Measurements from ENCODE around the gene FDX1. TPM values are rescaled to one million over a fixed set of nuclear protein-coding genes. Genes with fewer than 3 reads are reported as not detected.

Gene FDX1
- total and polyA plus RNA-seq, 2 of the 8 experiments (the other 6 are each of a cell fraction or from before 2014, with no cell fraction given) = 3.7 to 9.6 TPM

DNA sequence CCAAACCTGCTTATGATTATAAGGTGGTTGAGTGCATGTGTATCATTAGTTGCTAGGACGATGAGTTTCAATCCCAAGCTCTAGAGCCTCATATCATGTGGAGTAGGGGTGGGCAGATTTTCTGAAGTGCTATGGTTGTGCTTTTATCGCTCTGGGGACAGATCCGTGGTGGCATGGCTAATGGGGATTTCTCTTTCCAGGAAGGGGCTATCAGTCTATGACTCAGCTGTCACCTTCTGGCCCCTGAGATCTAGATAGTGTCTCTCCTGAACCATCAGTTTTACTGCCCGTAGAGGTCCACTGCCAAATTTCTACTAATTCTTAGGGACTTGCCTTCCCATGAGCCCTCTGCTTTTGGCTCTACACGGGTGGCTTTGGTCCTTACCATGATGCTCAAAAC is 51.8 kb downstream of the FDX1 start:
- H3K27ac ChIP-seq (ENCODE audit: low read depth, low read length) = no peak overlapping the region
- no peak for TF ChIP-seq TAF7 (optimal IDR thresholded peaks at IDR 0.05; ENCODE audit: borderline replicate concordance, low read depth, low read length)
- no peak for TF ChIP-seq CEBPB (IDR thresholded peaks at IDR 0.05; ENCODE audit: low read depth, low read length)
- no peak for TF ChIP-seq JUND (IDR thresholded peaks at IDR 0.05; ENCODE audit: low read length)
- TF ChIP-seq NANOG (IDR thresholded peaks at IDR 0.05; ENCODE audit: insufficient read depth, low read depth, low read length, poor library complexity, severe bottlenecking) = no peak
- no peak for TF ChIP-seq CTBP2 (IDR thresholded peaks at IDR 0.05; ENCODE audit: borderline replicate concordance, insufficient read depth, insufficient read length, low read length)
- TF ChIP-seq CBX8 (IDR thresholded peaks at IDR 0.05; ENCODE audit: borderline replicate concordance, low read depth, low read length) = no peak
- TF ChIP-seq SUZ12 (IDR thresholded peaks at IDR 0.05; ENCODE audit: low read length) = no peak

More for the DNA sequence above, 51.8 kb downstream of the FDX1 start:
- Histone ChIP-seq H2BK5ac (ENCODE audit: low read depth, low read length) (no peak overlapping the region), H2BK120ac (replicated peaks; ENCODE audit: low read depth, low read length) (no peak overlapping the region), H3K9me3 (ENCODE audit: insufficient read depth in 2 of 2, low read depth in 1 of 2, low read length in 1 of 2) (no peaks in the 10 kb centered on the region; a peak in 1 of 4 replicates), H3K9ac (replicated peaks in 1 of 4; ENCODE audit: extremely low read depth in 1 of 4, low read depth in 3 of 4, low read length in 3 of 4) (no peak overlapping the region), H4K5ac (ENCODE audit: insufficient read length, low read depth, low read length) (no peak overlapping the region), H2BK12ac (ENCODE audit: low read depth, low read length) (no peak overlapping the region), H3K79me2 (ENCODE audit: control insufficient read depth in 1 of 2, insufficient read depth in 2 of 2, low read length in 2 of 2) (no peaks in the 10 kb centered on the region), H4K20me1 (replicated peaks in 1 of 2; ENCODE audit: control insufficient read depth in 1 of 2, insufficient read depth in 2 of 2, low read length in 2 of 2) (no peaks in the 10 kb centered on the region), H2BK15ac (ENCODE audit: low read length) (no peak overlapping the region), H3K4ac (replicated peaks; ENCODE audit: insufficient read length, low read depth, low read length) (no peak overlapping the region), H3K14ac (ENCODE audit: insufficient read length) (no peak overlapping the region), H3K4me3 (ENCODE audit: extremely low read depth in 1 of 4, insufficient read depth in 2 of 4, low read depth in 3 of 4, low read length in 4 of 4) (no peak overlapping the region), H3K56ac (replicated peaks; ENCODE audit: insufficient read length, low read depth, low read length) (no peak overlapping the region), H3K4me2 (ENCODE audit: insufficient read depth in 1 of 2, low read depth in 2 of 2, low read length in 2 of 2) (no peak overlapping the region), H3K18ac (ENCODE audit: extremely low read depth, low read length) (no peak overlapping the region), H4K8ac (ENCODE audit: extremely low read depth, insufficient read depth, low read length) (no peak overlapping the region), H3K23me2 (ENCODE audit: low read depth, low read length) (no peaks in the 10 kb centered on the region), H3K4me1 (replicated peaks in 1 of 4; ENCODE audit: control insufficient read depth in 3 of 4, insufficient read depth in 4 of 4, low read length in 3 of 4) (no peaks in the 10 kb centered on the region; a peak in 1 of 7 replicates), H3K36me3 (ENCODE audit: control insufficient read depth in 2 of 4, insufficient read depth in 4 of 4, low read length in 3 of 4) (no peaks in the 10 kb centered on the region), H2BK20ac (ENCODE audit: low read length) (no peak overlapping the region), H3K23ac (ENCODE audit: insufficient read length) (no peak overlapping the region), H3K27me3 (replicated peaks in 1 of 4; ENCODE audit: control insufficient read depth in 3 of 4, extremely low read depth in 1 of 4, insufficient read depth in 3 of 4, low read length in 3 of 4) (no peaks in the 10 kb centered on the region), H2AFZ (ENCODE audit: low read length) (no peak overlapping the region), H4K91ac (replicated peaks; ENCODE audit: insufficient read length, low read length) (no peak overlapping the region), H2AK5ac (ENCODE audit: low read depth, low read length) (no peak overlapping the region), H3K79me1 (ENCODE audit: low read depth, low read length) (no peaks in the 10 kb centered on the region)
- no peak for DNase-seq (ENCODE audit: low read depth in 1 of 2, low spot score in 2 of 2)
- no peak for FAIRE-seq
- WGBS, 2 experiments (ENCODE audit: extremely low coverage in 1 of 2, insufficient coverage in 1 of 2, insufficient read length in 1 of 2, insufficient replicate concordance in 2 of 2, low coverage in 1 of 2, low lambda C conversion rate in 2 of 2, missing lambda C conversion rate in 1 of 2) = 92% methylated on average over 5 of the region's 5 CpGs; no CpG with 5 or more reads in 1 of the 2 experiments
- ChIA-PET POLR2A (ENCODE audit: partially characterized antibody) (no interaction called here), CTCF (ENCODE audit: partially characterized antibody) (interaction anchor here (1.1 kb wide), 1 partner anchor 50 kb away, joined by 3 read pairs; no protein-coding TSS in a partner anchor)
